ENCODE measurements around the gene CGRRF1.

DNA sequence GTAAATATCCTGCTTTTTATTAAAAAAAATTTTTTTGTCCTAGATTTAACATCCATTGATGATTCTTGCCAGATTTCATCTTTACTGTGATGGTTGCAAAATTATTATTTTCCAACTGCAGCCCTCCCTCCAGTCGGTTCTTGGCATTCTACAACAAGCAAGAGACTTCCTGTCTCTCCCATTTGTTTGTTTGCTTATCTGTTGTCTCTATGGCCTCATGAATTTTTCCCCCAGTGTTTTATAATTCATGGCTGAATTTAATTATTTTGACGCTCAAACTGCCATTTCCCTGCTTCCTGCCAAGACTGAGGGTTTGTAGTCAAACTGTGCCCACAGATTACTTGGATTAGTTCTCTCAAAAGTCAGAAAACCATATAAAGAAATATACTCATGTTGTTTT lies 25.9 kb downstream of the CGRRF1 start:
- TF ChIP-seq, protein P1, sequence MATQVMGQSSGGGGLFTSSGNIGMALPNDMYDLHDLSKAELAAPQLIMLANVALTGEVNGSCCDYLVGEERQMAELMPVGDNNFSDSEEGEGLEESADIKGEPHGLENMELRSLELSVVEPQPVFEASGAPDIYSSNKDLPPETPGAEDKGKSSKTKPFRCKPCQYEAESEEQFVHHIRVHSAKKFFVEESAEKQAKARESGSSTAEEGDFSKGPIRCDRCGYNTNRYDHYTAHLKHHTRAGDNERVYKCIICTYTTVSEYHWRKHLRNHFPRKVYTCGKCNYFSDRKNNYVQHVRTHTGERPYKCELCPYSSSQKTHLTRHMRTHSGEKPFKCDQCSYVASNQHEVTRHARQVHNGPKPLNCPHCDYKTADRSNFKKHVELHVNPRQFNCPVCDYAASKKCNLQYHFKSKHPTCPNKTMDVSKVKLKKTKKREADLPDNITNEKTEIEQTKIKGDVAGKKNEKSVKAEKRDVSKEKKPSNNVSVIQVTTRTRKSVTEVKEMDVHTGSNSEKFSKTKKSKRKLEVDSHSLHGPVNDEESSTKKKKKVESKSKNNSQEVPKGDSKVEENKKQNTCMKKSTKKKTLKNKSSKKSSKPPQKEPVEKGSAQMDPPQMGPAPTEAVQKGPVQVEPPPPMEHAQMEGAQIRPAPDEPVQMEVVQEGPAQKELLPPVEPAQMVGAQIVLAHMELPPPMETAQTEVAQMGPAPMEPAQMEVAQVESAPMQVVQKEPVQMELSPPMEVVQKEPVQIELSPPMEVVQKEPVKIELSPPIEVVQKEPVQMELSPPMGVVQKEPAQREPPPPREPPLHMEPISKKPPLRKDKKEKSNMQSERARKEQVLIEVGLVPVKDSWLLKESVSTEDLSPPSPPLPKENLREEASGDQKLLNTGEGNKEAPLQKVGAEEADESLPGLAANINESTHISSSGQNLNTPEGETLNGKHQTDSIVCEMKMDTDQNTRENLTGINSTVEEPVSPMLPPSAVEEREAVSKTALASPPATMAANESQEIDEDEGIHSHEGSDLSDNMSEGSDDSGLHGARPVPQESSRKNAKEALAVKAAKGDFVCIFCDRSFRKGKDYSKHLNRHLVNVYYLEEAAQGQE (IDR thresholded peaks at IDR 0.05; ENCODE audit: insufficient read depth in 1 of 2, low read depth in 2 of 2, low read length in 1 of 2), result no peak
- no peak for TF ChIP-seq TCF7L2 (IDR thresholded peaks at IDR 0.05; ENCODE audit: low read depth, low read length)
- TF ChIP-seq, protein P2, sequence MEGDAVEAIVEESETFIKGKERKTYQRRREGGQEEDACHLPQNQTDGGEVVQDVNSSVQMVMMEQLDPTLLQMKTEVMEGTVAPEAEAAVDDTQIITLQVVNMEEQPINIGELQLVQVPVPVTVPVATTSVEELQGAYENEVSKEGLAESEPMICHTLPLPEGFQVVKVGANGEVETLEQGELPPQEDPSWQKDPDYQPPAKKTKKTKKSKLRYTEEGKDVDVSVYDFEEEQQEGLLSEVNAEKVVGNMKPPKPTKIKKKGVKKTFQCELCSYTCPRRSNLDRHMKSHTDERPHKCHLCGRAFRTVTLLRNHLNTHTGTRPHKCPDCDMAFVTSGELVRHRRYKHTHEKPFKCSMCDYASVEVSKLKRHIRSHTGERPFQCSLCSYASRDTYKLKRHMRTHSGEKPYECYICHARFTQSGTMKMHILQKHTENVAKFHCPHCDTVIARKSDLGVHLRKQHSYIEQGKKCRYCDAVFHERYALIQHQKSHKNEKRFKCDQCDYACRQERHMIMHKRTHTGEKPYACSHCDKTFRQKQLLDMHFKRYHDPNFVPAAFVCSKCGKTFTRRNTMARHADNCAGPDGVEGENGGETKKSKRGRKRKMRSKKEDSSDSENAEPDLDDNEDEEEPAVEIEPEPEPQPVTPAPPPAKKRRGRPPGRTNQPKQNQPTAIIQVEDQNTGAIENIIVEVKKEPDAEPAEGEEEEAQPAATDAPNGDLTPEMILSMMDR (IDR thresholded peaks at IDR 0.05), result no peak
- TF ChIP-seq SIN3A (IDR thresholded peaks at IDR 0.05; ENCODE audit: borderline replicate concordance, insufficient read depth, low read depth, low read length), result no peak
- TF ChIP-seq POLR2AphosphoS5 (IDR thresholded peaks at IDR 0.05; ENCODE audit: low read depth, low read length), result no peak

Measured in Panc1 (cell line).